HG03457 (cell line): Measurements from ENCODE around the gene CLEC2B.
"Not testable (repeated sequence)": the region's sequence is repeated elsewhere in the genome, so short reads cannot be mapped to it uniquely, and the experiment has no call there.

Experiments
- ATAC-seq: cut with Tn5 transposase; IDR thresholded peaks from one replicate; pipeline ENCODE4 v1.9.1; 2021; ENCODE audit warnings: moderate number of reproducible peaks; ENCODE audit not compliant: unreplicated experiment

Gene CLEC2B

DNA sequence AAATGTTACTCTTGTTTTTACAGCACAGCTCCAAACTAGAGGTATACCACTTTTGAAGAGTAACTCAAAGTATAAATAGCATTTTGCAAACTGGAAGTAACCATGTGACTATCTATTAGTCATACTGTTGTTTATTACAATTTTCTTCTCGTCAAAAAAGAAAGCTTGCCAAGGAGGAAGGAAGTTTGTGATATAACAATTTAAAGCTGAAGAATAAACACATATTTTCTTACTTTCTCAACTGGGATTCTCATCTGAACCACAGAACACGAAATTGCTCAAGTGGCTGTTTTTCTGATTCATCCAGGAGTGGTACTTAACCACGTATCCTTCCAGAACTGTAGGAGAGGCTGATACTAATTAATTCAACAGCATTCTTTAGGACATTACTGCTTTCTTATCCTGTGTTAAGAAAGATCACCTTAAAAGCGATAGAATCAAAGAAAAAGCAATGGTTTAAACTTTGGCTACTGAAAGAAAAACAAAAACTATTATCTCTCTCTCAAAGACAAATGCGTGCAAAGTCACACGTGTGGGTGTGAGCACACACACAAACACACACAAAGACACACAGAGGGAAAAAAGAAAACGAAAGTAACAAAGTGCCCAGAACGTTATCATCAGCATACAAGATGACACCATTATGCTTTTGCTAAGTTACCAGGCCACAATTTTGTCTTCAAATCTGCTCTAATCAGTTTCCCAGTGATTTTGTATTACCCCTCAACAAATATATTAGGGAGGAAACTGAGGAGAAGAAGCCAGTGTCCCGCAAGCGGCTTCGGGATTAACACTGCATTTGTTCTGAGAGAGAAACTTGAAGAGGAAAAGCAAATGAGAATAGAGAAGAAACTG is at the start of gene CLEC2B:
Gene CLEC2B, minus strand, starts transcription at position 48 of the 855 bp plus-strand sequence.
- ATAC-seq = peak; percentile 39

DNA sequence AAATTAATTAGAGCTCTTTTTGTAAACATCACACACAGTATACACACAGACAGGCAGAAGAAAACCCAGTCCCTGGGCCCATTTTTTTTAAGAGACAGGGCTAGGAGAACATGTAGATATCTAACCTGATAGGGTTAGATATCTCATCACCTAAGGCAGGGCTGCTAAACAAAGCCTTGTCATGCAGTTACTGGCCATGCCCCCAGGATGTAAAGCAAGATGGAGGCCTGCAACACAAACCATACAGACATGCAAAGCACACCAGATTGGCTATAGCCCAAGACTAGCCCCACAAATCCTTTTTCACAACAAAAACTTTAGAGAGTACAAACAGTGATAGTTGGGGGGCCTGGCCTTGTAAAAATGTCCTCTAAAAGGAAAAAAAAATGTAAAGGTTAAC is 42.6 kb upstream of the CLEC2B start:
- ATAC-seq = no peak

DNA sequence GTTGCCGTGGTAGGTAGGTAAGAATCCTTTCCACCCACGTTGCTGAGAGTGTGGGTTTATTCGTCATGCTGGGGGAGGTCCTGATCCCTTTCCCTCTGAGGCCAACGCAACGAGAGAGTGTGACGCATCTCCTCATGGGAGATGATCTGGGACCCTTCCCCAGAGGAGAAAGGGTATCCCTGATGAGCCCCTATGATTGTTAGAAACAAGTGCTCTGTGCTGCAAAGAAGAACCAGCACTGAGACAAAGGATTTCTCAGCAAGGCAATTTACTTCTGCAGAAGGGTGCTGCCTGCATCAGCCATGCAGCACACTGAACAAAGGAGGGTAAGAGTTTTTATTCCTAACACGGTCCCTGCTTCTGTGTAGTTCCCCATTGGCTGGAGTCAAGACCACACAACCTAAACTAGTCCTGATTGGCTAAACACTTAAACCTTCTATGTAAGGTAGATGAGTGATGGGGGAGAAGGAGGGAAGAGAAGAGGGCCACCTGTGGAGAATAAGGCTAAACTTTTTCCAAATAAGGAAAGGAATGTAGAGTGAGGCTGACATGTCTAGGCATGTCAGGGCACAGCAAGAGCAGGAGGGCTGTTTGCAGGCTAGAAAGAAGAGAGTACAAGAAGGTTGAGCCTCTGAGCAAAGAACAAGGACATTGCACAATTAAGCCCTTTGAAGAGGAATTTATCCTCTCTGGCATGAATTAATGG is 41.7 kb upstream of the CLEC2B start:
- no peak for ATAC-seq

DNA sequence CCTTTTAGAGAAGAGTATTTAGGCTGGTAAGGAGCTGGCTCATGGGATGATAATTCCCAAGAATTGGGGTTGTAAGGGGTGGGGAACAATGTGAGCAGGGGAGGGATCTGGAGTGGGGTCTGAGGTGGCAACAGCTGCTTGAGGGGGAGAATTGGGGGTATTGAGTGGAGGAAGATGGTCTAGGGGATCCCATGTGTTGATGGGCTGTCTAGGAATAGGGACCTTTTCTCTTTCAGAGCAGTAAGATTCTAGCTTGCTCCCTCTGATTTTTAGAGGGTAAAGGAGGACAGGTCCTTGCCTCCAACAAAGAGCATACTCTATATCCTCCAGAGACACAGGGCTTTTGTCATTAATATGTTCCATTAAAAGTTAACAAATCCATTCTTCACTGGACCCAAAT is 40.6 kb upstream of the CLEC2B start:
- ATAC-seq = no peak

DNA sequence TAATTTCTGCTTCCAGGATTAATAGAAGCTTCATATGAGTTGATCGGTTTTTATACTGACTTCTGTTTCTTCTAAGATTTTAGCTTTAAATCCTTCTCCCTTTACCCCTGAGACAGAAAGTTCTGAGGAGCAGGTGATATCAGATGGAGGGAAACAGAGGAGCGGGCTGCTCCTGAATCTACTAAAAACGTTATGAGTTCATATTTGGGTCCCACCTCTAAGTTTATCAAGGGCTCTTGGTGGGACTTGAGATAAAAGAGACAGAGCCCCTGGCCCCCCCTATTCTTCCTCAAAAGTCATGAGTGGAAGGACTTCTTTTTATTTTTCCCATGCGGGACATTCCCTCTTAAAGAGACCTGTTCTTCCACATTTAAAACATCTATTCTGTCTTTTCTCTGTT is 39.2 kb upstream of the CLEC2B start:
- ATAC-seq = no peak

DNA sequence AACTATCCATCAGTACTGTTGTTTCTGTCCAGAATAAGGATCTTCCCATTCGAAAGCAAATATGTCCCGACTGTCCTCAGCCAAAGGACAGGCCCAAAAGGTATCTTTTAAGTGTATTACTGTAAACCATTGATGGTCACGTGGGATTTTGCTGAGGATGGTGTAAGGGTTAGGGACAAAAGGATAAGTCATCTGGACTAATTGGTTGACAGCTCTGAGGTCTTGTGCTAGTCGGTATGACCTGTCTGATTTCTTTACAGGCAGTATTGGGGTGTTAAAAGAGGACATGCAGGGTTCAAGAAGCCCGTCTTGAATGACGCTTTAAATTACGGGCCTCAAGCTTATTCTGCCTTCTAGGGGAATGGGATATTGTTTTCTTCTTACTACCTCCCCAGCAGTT is 38.6 kb upstream of the CLEC2B start:
- no peak for ATAC-seq

DNA sequence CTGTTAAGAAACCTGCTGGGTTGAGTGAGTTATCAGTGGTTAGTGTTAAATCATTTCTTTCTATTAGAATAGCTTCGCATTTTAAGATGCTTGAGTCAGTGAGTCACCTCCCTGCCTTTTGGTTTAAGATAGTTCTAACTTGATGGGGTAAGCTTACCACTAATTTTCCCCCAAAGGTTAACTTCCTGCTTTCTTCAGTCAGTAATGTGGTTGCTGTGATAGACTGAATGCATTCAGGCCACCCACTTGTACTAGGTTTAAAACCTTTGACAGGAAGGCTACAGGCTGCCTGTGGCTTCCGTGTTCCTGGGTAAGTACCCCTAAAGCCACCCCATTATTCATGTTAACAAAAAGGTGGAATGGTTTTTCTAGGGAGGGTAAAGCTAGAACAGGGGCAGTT is 37.7 kb upstream of the CLEC2B start:
- ATAC-seq = no peak

DNA sequence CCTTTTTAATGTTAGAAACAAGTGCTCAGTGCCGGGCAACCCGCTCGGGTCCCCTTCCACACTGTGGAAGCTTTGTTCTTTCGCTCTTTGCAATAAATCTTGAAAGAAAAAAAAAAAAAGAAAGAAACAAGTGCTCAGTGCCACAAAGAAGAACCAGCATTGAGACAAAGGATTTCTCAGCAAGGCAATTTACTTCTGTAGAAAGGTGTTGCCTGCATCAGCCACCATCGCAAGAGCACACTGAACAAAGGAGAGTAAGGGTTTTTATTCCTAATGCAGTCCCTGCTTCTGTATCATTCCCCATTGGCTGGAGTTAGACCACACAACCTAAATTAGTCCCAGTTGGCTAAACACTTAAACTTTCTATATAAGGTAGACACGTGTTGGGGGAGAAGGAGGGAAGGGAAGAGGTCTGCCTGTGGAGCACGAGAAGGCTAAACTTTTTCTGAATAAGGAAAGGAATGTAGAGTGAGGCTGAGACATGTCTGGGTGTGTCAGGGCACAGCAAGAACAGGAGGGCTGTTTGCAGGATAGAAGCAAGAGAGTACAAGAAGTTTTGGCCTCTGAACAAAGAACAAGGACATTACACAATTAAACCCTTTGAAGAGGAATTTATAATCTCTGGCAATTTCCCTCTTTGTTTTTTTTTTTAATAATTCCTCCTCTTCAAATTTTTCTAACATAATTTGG is 33.5 kb upstream of the CLEC2B start:
- ATAC-seq = no peak

DNA sequence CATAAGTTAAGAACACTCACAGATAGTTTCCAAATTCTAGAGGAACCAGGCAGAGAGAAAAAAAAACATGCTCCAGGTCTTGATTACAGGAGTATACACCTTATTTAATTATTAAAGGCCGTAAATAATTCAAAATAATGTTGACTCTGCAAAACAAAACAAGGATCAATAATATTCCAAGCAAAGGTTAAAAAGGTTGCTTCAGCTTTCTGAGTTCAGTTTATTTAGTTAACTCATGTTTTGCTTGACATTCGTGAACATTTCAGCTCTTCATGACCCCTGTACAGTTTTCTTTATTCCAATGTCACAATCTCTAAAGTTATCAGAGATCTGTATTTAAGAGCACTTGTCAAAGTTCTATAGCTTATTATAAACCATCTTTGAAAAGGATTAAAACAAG is 31.8 kb upstream of the CLEC2B start:
- ATAC-seq = no peak

DNA sequence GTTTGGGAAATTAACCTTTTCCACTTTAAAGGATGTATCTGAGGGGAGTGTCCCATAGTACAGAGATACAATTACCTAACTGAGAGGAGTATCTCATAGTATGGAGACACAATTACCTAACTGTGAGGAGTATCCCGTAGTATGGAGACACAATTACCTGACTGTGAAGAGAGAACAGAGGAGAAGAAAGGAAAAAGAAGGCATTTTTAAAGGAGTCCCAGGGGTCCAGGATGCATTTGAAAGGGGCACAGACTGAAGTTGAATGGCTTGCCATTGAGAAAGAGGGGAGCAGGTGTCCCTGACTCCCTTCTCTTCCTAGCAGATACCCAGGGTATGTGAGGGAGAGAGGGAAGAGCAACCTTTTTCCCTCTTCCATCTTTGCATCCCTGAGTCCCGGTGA is 30.1 kb upstream of the CLEC2B start:
- ATAC-seq = no peak

DNA sequence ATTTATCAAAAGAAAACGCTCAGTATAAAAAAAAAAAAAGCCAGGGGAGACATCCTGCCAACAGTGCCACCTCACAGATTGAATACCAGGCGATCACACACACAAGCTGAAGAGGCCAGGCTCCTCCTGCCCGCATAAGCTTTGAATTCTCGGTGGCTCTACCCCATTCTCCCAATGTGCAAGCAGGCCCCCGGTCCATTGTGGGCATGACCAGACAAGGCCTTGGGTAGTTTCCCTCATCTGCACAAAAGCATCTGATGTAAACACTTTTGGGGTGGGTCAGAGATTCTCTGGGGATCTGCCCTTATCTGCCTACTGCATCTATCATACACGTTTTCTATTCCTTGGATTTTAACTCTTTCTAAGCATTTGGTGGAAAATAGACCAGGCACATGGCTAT is 28.4 kb upstream of the CLEC2B start:
- no peak for ATAC-seq

DNA sequence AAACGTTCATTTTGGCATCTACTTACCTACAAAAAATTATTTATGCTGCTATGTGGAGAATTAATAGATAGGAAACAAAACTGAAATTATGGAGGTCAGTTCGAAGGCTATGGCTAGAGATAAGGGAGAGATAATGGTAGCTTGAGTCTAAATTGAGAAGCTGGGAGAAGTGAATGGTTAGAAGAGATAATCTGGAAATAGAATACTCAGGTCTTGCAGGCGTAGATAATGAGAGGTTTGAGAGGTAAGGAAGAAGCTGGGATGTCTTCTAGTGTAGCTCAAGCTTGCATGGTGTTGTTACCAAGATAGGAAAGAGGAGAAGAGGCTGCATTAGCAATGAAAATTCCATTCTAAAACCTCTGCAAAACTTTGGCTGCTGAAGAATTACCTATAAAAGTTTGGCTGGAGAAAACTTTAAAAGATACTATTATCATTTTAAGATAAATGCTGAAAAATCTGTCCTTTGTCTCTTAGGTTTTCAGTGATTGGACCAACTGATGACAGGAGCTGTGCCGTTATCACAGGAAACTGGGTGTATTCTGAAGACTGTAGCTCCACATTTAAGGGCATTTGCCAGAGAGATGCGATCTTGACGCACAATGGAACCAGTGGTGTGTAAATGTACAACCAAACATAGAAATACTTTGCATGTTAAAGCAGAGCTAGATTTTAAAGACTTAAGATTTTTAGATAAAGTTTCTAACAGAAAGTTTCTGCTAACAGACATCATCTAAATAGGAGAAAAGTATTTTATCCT is 26.2 kb upstream of the CLEC2B start:
- ATAC-seq = no peak

DNA sequence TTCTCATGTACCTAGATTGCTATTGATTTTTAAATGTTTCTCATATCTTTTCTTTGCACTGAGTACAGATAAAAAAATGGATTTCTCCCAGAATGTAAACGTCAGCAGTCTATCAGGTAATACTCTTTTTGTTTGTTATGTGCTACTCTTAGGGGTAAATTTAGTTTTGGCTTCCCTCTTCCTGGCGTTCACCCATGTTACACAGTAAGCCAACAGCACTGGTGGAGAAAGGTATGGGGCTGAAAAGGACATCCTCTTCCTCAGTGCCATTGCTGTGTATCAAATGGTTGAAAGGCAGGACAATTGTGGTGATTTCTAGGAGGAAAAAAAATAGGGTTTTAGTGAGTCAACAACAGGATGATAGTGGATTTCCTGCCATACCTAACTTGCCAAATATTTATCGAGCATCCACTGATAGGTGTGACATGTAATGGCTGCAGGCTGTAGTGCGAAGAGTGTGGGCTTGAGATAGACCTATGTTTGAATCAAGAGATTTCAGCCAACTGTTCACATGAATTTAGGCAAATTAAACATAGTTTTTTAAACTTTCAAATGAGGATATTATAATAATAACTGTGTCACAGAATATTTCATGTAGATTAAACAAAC is 19.6 kb upstream of the CLEC2B start:
- ATAC-seq = no peak

DNA sequence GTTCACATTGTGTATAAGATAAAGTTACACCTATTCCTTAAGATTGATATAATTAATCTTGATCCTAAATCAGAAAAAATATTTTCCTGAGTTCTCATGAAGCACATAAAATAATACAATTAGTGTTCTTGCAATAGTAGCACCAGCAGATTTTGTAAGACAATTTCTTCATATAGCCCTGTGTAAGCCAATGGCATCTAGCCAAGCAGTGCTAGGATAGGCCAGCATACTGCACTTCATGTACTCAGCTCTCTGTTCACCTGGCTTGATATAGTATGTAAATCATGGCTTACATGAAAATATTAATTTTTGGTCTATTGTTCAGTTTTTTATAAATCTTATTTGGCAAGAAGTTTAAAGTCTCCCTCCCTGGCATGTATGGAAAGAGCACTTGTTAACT is 14.0 kb upstream of the CLEC2B start:
- no peak for ATAC-seq

DNA sequence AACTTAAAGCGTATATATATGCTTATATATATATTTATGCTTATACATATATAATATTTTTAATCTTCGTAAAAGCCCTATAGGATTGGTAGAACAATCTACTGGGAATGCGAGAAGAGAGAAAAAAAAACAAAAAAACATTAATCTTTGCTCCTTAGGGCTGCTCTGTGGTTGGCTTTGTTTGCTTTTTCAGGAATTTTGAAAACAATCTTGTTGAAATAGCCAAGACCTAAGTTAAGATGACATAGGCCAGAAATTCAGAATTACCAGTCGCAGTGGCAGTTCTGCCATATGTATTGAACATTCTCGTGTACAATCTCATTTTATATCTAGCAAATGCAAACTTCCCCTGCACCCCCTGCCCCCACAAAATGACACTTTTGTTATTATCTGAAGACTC is 12.8 kb upstream of the CLEC2B start:
- ATAC-seq = no peak

DNA sequence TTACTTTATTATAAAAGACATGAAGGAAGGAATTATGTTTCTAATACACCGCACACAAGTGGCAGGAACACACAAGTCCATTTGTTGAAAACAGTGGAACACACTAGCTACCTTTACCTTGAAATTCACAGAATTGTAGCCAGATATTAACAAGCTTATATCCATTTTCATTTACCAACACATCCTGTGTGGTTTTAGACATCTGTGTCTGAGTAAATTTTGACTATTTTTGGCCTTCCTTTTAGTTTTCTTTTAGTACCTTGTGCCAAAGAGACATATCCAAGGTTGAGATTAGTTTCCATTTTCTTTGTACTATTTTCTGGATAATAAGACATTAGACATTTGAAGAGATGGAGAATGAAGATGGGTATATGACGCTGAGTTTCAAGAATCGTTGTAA is 12.1 kb upstream of the CLEC2B start, which contains the start of gene KLRF2:
Gene KLRF2, plus strand, starts transcription at position 244 of the 400 bp plus-strand sequence. Its CDS starts 107 bp downstream, at position 351.
- no peak for ATAC-seq

DNA sequence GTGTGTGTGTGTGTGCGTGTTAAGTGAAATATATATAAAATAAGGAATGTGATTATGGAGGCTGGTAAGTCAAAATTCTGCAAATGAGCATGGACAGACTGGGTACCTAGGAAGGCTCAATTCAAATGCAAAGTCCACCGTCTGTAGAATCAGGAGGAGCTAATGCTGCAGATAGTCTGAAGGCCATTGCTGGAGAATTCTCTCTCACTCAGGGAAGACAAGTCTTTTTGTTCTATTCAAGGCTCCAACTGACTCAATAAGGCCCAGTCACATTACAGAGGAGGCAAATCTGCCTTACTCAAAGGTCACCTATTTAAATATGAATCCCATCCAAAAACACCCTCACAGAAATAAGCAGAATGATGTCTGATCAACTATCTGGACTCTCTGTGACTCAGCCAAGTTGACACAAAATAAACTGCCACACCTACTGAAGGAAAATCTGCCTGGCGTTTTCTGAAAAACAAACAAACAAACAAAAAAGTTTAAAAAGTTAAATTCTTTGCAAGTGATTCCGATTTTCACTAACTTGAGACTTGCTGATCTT is 11.5 kb upstream of the CLEC2B start:
- no peak for ATAC-seq

DNA sequence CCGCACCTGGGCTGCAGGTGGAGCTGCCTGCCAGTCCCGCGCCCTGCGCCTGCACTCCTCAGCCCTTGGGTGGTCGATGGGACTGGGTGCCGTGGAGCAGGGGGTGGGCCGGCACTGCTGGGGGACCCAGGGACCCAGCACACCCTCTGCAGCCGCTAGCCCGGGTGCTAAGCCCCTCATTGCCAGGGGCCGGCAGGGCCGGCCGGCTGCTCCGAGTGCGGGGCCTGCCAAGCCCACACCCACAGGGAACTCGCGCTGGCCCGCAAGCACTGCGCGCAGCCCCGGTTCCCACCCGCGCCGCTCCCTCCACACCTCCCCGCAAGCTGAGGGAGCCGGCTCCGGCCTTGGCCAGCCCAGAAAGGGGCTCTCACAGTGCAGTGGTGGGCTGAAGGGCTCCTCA is 7.0 kb upstream of the CLEC2B start:
- not testable (repeated sequence) for ATAC-seq

DNA sequence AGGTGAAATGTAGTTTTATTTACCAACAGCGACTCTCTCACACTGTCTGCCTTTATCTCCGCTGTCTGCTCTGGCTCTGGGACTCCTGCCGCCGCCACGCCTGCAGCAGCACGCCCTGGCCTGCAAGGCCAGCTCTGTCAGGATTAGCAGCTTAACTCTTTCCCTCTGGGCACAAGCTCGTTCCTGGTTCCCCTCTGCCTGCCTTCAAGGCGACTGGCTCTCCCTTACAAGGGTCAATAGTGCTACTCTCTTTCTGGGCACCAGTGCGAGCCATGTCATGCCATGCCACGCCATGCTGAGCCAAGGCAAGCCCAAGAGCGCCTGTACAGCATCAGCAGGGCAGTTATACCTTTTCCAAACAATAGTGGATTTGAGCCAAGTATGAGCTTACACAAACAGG is 3.6 kb upstream of the CLEC2B start:
- ATAC-seq = no peak

DNA sequence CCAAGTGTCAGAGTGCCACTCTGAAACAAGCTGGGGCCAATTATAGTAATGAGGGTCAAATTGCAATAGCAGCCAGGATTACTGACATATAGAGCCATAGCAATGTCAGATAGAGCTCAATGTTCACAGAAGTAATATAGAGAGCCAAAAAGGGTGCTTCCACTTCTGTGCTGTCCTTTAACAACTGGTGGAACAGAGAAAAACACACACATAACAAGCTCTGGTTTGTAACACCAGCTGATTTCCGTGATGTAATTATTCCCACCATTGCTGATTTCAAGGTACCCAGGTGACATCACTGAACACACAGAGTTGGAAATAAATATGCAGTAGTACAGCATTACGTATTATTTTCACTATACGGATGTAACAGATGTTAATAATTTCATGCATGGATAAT is 3.0 kb upstream of the CLEC2B start:
- ATAC-seq = no peak
